ENCODE data around the gene RTTN.

RTTN gene

GRCh38 chr18:69985239-69985638, 220.2 kb downstream of the RTTN start:
- no peak overlapping the region for H3K4me2 ChIP-seq (ENCODE audit: low read depth, low read length)
- TF ChIP-seq EZH2phosphoT487 (IDR thresholded peaks at IDR 0.05; ENCODE audit: low read length) = no peak
- TF ChIP-seq EZH2 (optimal IDR thresholded peaks at IDR 0.05; ENCODE audit: low read depth, low read length) = no peak
- no peak for TF ChIP-seq CTCF (IDR thresholded peaks at IDR 0.05; ENCODE audit: low read length)
- H3K36me3 ChIP-seq (replicated peaks; ENCODE audit: insufficient read depth, low read length) = no peaks in the 10 kb centered on the region
- no peaks in the 10 kb centered on the region for H3K27me3 ChIP-seq (replicated peaks; ENCODE audit: insufficient read depth, low read length)
- no peak overlapping the region for H3K27ac ChIP-seq (ENCODE audit: low read length)
- H4K20me1 ChIP-seq (ENCODE audit: insufficient read depth, low read length) = no peaks in the 10 kb centered on the region
- H3K9me3 ChIP-seq (replicated peaks; ENCODE audit: insufficient read depth, low read length) = no peaks in the 10 kb centered on the region
- no peak overlapping the region for H3K9ac ChIP-seq (ENCODE audit: low read length)
- no peak overlapping the region for H3K4me3 ChIP-seq (ENCODE audit: low read length)
- no peaks in the 10 kb centered on the region for H3K79me2 ChIP-seq (ENCODE audit: low read length)
- H3K4me1 ChIP-seq (ENCODE audit: low read length) = no peaks in the 10 kb centered on the region
- no peaks in the 10 kb centered on the region for H3F3A ChIP-seq (ENCODE audit: insufficient read depth, low read length)
- no peak for DNase-seq
- no peak overlapping the region for H2AFZ ChIP-seq (ENCODE audit: low read length)
- no peaks in the 10 kb centered on the region for H3K9me2 ChIP-seq (replicated peaks; ENCODE audit: insufficient read depth, low read length)

- Histone ChIP-seq H2AFZ (ENCODE audit: low read length) (no peak overlapping the region), H3K4me1 (ENCODE audit: low read length) (no peaks in the 10 kb centered on the region), H4K20me1 (ENCODE audit: insufficient read depth, low read length) (no peaks in the 10 kb centered on the region), H3K27me3 (replicated peaks; ENCODE audit: insufficient read depth, low read length) (no peaks in the 10 kb centered on the region), H3F3A (ENCODE audit: insufficient read depth, low read length) (no peaks in the 10 kb centered on the region), H3K9ac (ENCODE audit: low read length) (no peak overlapping the region), H3K4me2 (ENCODE audit: low read depth, low read length) (no peak overlapping the region), H3K36me3 (replicated peaks; ENCODE audit: insufficient read depth, low read length) (no peaks in the 10 kb centered on the region), H3K9me2 (replicated peaks; ENCODE audit: insufficient read depth, low read length) (no peaks in the 10 kb centered on the region), H3K9me3 (replicated peaks; ENCODE audit: insufficient read depth, low read length) (no peaks in the 10 kb centered on the region), H3K4me3 (ENCODE audit: low read length) (no peak overlapping the region), H3K79me2 (ENCODE audit: low read length) (no peaks in the 10 kb centered on the region), H3K27ac (ENCODE audit: low read length) (no peak overlapping the region)
- no peak for DNase-seq
- TF ChIP-seq EZH2phosphoT487 (IDR thresholded peaks at IDR 0.05; ENCODE audit: low read length) (no peak), CTCF (IDR thresholded peaks at IDR 0.05; ENCODE audit: low read length) (no peak), EZH2 (optimal IDR thresholded peaks at IDR 0.05; ENCODE audit: low read depth, low read length) (no peak)
These were observed 223.1 kb downstream of the RTTN start for GRCh38 chr18:69982417-69982816.

GRCh38 chr18:69981948-69982347, 223.5 kb downstream of the RTTN start:
- Histone ChIP-seq H3K4me1 (ENCODE audit: low read length) (no peaks in the 10 kb centered on the region), H3K27ac (ENCODE audit: low read length) (no peak overlapping the region), H3K9me2 (replicated peaks; ENCODE audit: insufficient read depth, low read length) (no peaks in the 10 kb centered on the region), H3K4me2 (ENCODE audit: low read depth, low read length) (no peak overlapping the region), H3K27me3 (replicated peaks; ENCODE audit: insufficient read depth, low read length) (no peaks in the 10 kb centered on the region), H3K4me3 (ENCODE audit: low read length) (no peak overlapping the region), H3K79me2 (ENCODE audit: low read length) (no peaks in the 10 kb centered on the region), H2AFZ (ENCODE audit: low read length) (no peak overlapping the region), H3F3A (ENCODE audit: insufficient read depth, low read length) (no peaks in the 10 kb centered on the region), H4K20me1 (ENCODE audit: insufficient read depth, low read length) (no peaks in the 10 kb centered on the region), H3K9me3 (replicated peaks; ENCODE audit: insufficient read depth, low read length) (no peaks in the 10 kb centered on the region), H3K36me3 (replicated peaks; ENCODE audit: insufficient read depth, low read length) (no peaks in the 10 kb centered on the region), H3K9ac (ENCODE audit: low read length) (no peak overlapping the region)
- no peak for TF ChIP-seq EZH2phosphoT487 (IDR thresholded peaks at IDR 0.05; ENCODE audit: low read length)
- no peak for TF ChIP-seq CTCF (IDR thresholded peaks at IDR 0.05; ENCODE audit: low read length)
- TF ChIP-seq EZH2 (optimal IDR thresholded peaks at IDR 0.05; ENCODE audit: low read depth, low read length) = no peak
- DNase-seq = no peak
